K562 (cell line): ENCODE data around the gene KISS1R. TPM values are rescaled to one million over a fixed set of nuclear protein-coding genes. Genes with fewer than 3 reads are reported as not detected.

ENCODE experiments used
- CCNT2 ChIP-seq: IDR thresholded peaks from 2 replicates; pipeline ENCODE4 v1.6.1; 2011; ENCODE audit warnings: borderline replicate concordance, low read depth, mild to moderate bottlenecking, moderate library complexity, mixed read lengths, low read length; ENCODE audit not compliant: insufficient read length; ENCODE audit errors: extremely low read depth
- DACH1 ChIP-seq: fragments of 450-650 bp; IDR thresholded peaks from 2 replicates; pipeline ENCODE4 v1.6.1; 2018; ENCODE audit not compliant: partially characterized antibody
- DMBX1 ChIP-seq: fragments of 250-450 bp; sonication (Bioruptor Pico); IDR thresholded peaks from 2 replicates; pipeline ENCODE4 v1.8.0; 2022; ENCODE audit warnings: inconsistent platforms, mild to moderate bottlenecking, moderate library complexity, borderline replicate concordance
- GATA2 ChIP-seq: sonication (generic); formaldehyde crosslinking; IDR thresholded peaks from 2 replicates; pipeline ENCODE4 v1.4.0; 2020; ENCODE audit warnings: mild to moderate bottlenecking, missing genetic modification reagents
- GTF2F1 ChIP-seq: IDR thresholded peaks from 2 replicates; pipeline ENCODE4 v1.6.1; 2011; ENCODE audit warnings: low read depth, low read length, improper control_type of control experiment
- HDAC3 ChIP-seq: fragments of 450-650 bp; IDR thresholded peaks from 2 replicates; pipeline ENCODE4 v1.6.1; 2018; ENCODE audit warnings: borderline replicate concordance, mild to moderate bottlenecking, moderate library complexity; ENCODE audit not compliant: partially characterized antibody
- KAT2B ChIP-seq: IDR thresholded peaks from one replicate; pipeline ENCODE4 v1.6.1; 2012; ENCODE audit warnings: low read depth, mild to moderate bottlenecking, control low read depth, inconsistent platforms, low read length, moderate library complexity
- KLF13 ChIP-seq: fragments of 450-650 bp; IDR thresholded peaks from 2 replicates; pipeline ENCODE4 v1.6.1; 2016; ENCODE audit warnings: missing genetic modification characterization, low read depth, mild to moderate bottlenecking, missing compliant biosample characterization, moderate library complexity, borderline replicate concordance
- MAFK ChIP-seq: IDR thresholded peaks from 2 replicates; pipeline ENCODE4 v1.6.1; 2011; ENCODE audit warnings: low read length, improper control_type of control experiment
- NBN ChIP-seq: fragments of 450-650 bp; IDR thresholded peaks from 2 replicates; pipeline ENCODE4 v1.6.1; 2016; ENCODE audit warnings: low read depth, mild to moderate bottlenecking
- NFATC3 ChIP-seq: fragments of 450-650 bp; IDR thresholded peaks from 2 replicates; pipeline ENCODE4 v1.6.1; 2017; ENCODE audit warnings: mild to moderate bottlenecking
- NRF1 ChIP-seq, 2 experiments: fragments of 450-650 bp; IDR thresholded peaks in 1 of 2; conservative IDR thresholded peaks in 1 of 2; 2 replicates each; pipeline ENCODE4 v1.6.1; 2014; ENCODE audit warnings: mild to moderate bottlenecking in 2 of 2
- NUFIP1 ChIP-seq: fragments of 450-650 bp; IDR thresholded peaks from 2 replicates; pipeline ENCODE4 v1.6.1; 2018; ENCODE audit not compliant: partially characterized antibody
- RBFOX2 ChIP-seq: fragments of 200-400 bp; formaldehyde crosslinking; IDR thresholded peaks from 2 replicates; pipeline ENCODE4 v1.6.1; 2017; ENCODE audit warnings: low read depth, mild to moderate bottlenecking, low read length, moderate library complexity
- RBM39 ChIP-seq: fragments of 200-400 bp; formaldehyde crosslinking; optimal IDR thresholded peaks from 2 replicates; pipeline ENCODE3; 2018; ENCODE audit warnings: low read depth, low read length
- TAF15 ChIP-seq: fragments of 200-400 bp; formaldehyde crosslinking; IDR thresholded peaks from 2 replicates; pipeline ENCODE4 v1.6.1; 2017; ENCODE audit warnings: mild to moderate bottlenecking, low read depth, low read length, moderate library complexity
- TCF7L2 ChIP-seq: fragments of 150-350 bp; IDR thresholded peaks from 2 replicates; pipeline ENCODE4 v1.6.1; 2016; ENCODE audit warnings: low read depth, mild to moderate bottlenecking, low read length, moderate library complexity
- VEZF1 ChIP-seq: fragments of 200-800 bp; sonication (Bioruptor generic); IDR thresholded peaks from 2 replicates; pipeline ENCODE4 v1.6.1; 2017; ENCODE audit warnings: missing genetic modification characterization, missing compliant biosample characterization
- ZNF644 ChIP-seq: fragments of 200-800 bp; sonication (Bioruptor generic); IDR thresholded peaks from 2 replicates; pipeline ENCODE4 v1.6.1; 2016; ENCODE audit warnings: low read depth, missing genetic modification characterization, missing compliant biosample characterization
- ZNF766 ChIP-seq: fragments of 200-800 bp; sonication (Bioruptor generic); conservative IDR thresholded peaks from 2 replicates; pipeline ENCODE4 v1.6.1; 2016; ENCODE audit warnings: missing genetic modification characterization, missing compliant biosample characterization
- polyA plus RNA-seq, 8 experiments: library from polyadenylated mRNA; depleted of rRNA in 4 of 8; stranded (reverse) in 5 of 8; unstranded in 3 of 8; fragments of >200 nt; fragmentation: Nextera tagmentation in 2 of 8; fragmentation: Illumina TruSeq in 1 of 8; extraction: Ambion mirVana in 2 of 8; extraction: Trizol in 1 of 8; gene quantifications; 2 replicates each; pipeline versions ENCODE4 v1.2.1 to v1.2.3, GENCODE V29; 2011 to 2014; ENCODE audit warnings: inconsistent platforms in 1 of 8, missing spikeins in 1 of 8
- total RNA-seq, 7 experiments: library from RNA; depleted of rRNA in 6 of 7; stranded (reverse); fragments of >200 nt in 6 of 7; fragmentation: Illumina TruSeq in 2 of 7; extraction: Trizol in 2 of 7; gene quantifications; 2 replicates each; pipeline versions ENCODE4 v1.2.1 to v1.2.3, GENCODE V29; 2011 to 2021; ENCODE audit warnings: low replicate concordance in 1 of 7

KISS1R gene
- total and polyA plus RNA-seq, 9 of the 15 experiments (the other 6 are each of a cell fraction or from before 2014, with no cell fraction given) = 0.37 to 39.4 (median 2.0) TPM

- no peak for TF ChIP-seq KAT2B
- no peak for TF ChIP-seq ZNF644 (tag)
- TF ChIP-seq GATA2 (CRISPR knock-in tag) = peak; percentile 60
- TF ChIP-seq DACH1 = peak; percentile 34
- no peak for TF ChIP-seq TCF7L2
- no peak for TF ChIP-seq NRF1 (conservative IDR thresholded peaks at IDR 0.05 in 1 of 2, IDR thresholded peaks at IDR 0.05 in 1 of 2)
- no peak for TF ChIP-seq VEZF1
- TF ChIP-seq RBM39 = no peak
- TF ChIP-seq MAFK = no peak
- TF ChIP-seq ZNF766 = no peak
- TF ChIP-seq NFATC3 = no peak
- peak; percentile 29; the same call in 1 of the 2 replicates for TF ChIP-seq RBFOX2
- TF ChIP-seq HDAC3 = no peak
- 0 out of 2 replicates have a peak, but pooled peaks have one; percentile 14 for TF ChIP-seq KLF13 (tag)
- TF ChIP-seq TAF15 = no peak
- TF ChIP-seq GTF2F1 = no peak
- TF ChIP-seq NBN = no peak
- TF ChIP-seq CCNT2 = no peak
- TF ChIP-seq DMBX1 (CRISPR knock-in tag) = no peak
- no peak for TF ChIP-seq NUFIP1
These were observed 37.1 kb downstream of the KISS1R start (continued) for GRCh38 chr19:954272-954671.
